Measurements from ENCODE around the gene MXRA7. TPM values are rescaled to one million over a fixed set of nuclear protein-coding genes. Genes with fewer than 3 reads are reported as not detected.
"Not testable (repeated sequence)": the region's sequence is repeated elsewhere in the genome, so short reads cannot be mapped to it uniquely, and the experiment has no call there.

MXRA7 gene
- total and polyA plus RNA-seq, 4 donors, result 4.8 to 22.1 (median 11.3) TPM

- Histone ChIP-seq H3K36me3 (ENCODE audit: control insufficient read depth in 4 of 4, insufficient read depth in 3 of 4, low read depth in 1 of 4, low read length in 3 of 4) (peaks cover 17 to 27% (median 26%) of the 10 kb centered on the region in 4 donors), H3K27me3 (ENCODE audit: control insufficient read depth in 4 of 4, insufficient read depth in 4 of 4, low read length in 3 of 4) (no peaks in the 10 kb centered on the region), H3K27ac (ENCODE audit: low read depth in 1 of 2, low read length in 2 of 2) (peak overlapping the region; percentile 100), H3K4me1 (ENCODE audit: control insufficient read depth in 4 of 4, insufficient read depth in 4 of 4, low read length in 3 of 4) (peaks cover 12 to 25% (median 21%) of the 10 kb centered on the region in 4 donors), H3K4me3 (ENCODE audit: low read depth in 1 of 3, low read length in 3 of 3) (peak overlapping the region; percentile 77 to 94 (median 86)), H3K9ac (ENCODE audit: low read depth in 1 of 2, low read length in 2 of 2) (peak overlapping the region; percentile 86 to 90), H3K9me3 (ENCODE audit: control insufficient read depth in 4 of 4, low read length in 3 of 4) (no peaks in the 10 kb centered on the region)
- 3% methylated on average over 38 of the region's 38 CpGs for WGBS
- peak; percentile 78 for DNase-seq (ENCODE audit: low spot score)
- peak in 1 of 2 donors; percentile 16 for TF ChIP-seq RXRA (IDR thresholded peaks at IDR 0.05)
- no peak for TF ChIP-seq FOXA1 (IDR thresholded peaks at IDR 0.05)
- TF ChIP-seq MAX (IDR thresholded peaks at IDR 0.05), result peak; percentile 34
- peak in 1 of 2 donors; percentile 6 for TF ChIP-seq HNF4A (conservative IDR thresholded peaks at IDR 0.05)
Observed at GRCh38 chr17:76725580-76726230, 14.9 kb upstream of the MXRA7 start.

GRCh38 chr17:76723812-76724211 lies 13.0 kb upstream of the MXRA7 start:
- no peaks in the 10 kb centered on the region for H3K9me3 ChIP-seq (ENCODE audit: control insufficient read depth in 4 of 4, low read length in 3 of 4)
- no peak for TF ChIP-seq RXRA (IDR thresholded peaks at IDR 0.05)
- no peak for TF ChIP-seq NR2F2 (IDR thresholded peaks at IDR 0.05)
- TF ChIP-seq TAF1 (conservative IDR thresholded peaks at IDR 0.05), result no peak
- no peak for TF ChIP-seq CTCF (IDR thresholded peaks at IDR 0.05; ENCODE audit: low read depth, low read length, missing input control)
- no peak for TF ChIP-seq FOXA2 (IDR thresholded peaks at IDR 0.05)
- no peak for TF ChIP-seq MAX (IDR thresholded peaks at IDR 0.05)
- TF ChIP-seq FOXA1 (IDR thresholded peaks at IDR 0.05), result no peak
- TF ChIP-seq SP1 (IDR thresholded peaks at IDR 0.05), result no peak
- TF ChIP-seq HNF4G (IDR thresholded peaks at IDR 0.05), result no peak
- no peak for TF ChIP-seq EGR1 (IDR thresholded peaks at IDR 0.05; ENCODE audit: low read depth in 2 of 2)
- no peak for TF ChIP-seq ATF3 (IDR thresholded peaks at IDR 0.05)
- no peak for TF ChIP-seq HNF4A (conservative IDR thresholded peaks at IDR 0.05)
- no peak for TF ChIP-seq ZBTB33 (IDR thresholded peaks at IDR 0.05)
- no peak for TF ChIP-seq GABPA (IDR thresholded peaks at IDR 0.05 in 1 of 2, conservative IDR thresholded peaks at IDR 0.05 in 1 of 2)
- no peak for TF ChIP-seq RAD21 (IDR thresholded peaks at IDR 0.05)
- TF ChIP-seq JUND (IDR thresholded peaks at IDR 0.05), result no peak
- TF ChIP-seq YY1 (IDR thresholded peaks at IDR 0.05), result no peak
- TF ChIP-seq REST (IDR thresholded peaks at IDR 0.05), result no peak
- H3K9ac ChIP-seq (ENCODE audit: low read depth in 1 of 2, low read length in 2 of 2), result no peak overlapping the region
- H3K4me1 ChIP-seq (ENCODE audit: control insufficient read depth in 4 of 4, insufficient read depth in 4 of 4, low read length in 3 of 4), result peaks cover 8 to 22% (median 19%) of the 10 kb centered on the region in 4 donors
- H3K4me3 ChIP-seq (ENCODE audit: low read depth in 1 of 3, low read length in 3 of 3), result no peak overlapping the region
- H3K27ac ChIP-seq (ENCODE audit: low read depth in 1 of 2, low read length in 2 of 2), result no peak overlapping the region
- DNase-seq (ENCODE audit: low spot score), result no peak
- H3K27me3 ChIP-seq (ENCODE audit: control insufficient read depth in 4 of 4, insufficient read depth in 4 of 4, low read length in 3 of 4), result no peaks in the 10 kb centered on the region
- 97% methylated on average over 9 of the region's 9 CpGs for WGBS
- H3K36me3 ChIP-seq (ENCODE audit: control insufficient read depth in 4 of 4, insufficient read depth in 3 of 4, low read depth in 1 of 4, low read length in 3 of 4), result peaks cover 18 to 44% (median 41%) of the 10 kb centered on the region in 4 donors

GRCh38 chr17:76722977-76723376 lies 12.2 kb upstream of the MXRA7 start:
- not testable (repeated sequence) for H3K27me3 ChIP-seq (ENCODE audit: control insufficient read depth in 4 of 4, insufficient read depth in 4 of 4, low read length in 3 of 4); H3K27ac ChIP-seq (ENCODE audit: low read depth in 1 of 2, low read length in 2 of 2); H3K4me3 ChIP-seq (ENCODE audit: low read depth in 1 of 3, low read length in 3 of 3); H3K9me3 ChIP-seq (ENCODE audit: control insufficient read depth in 4 of 4, low read length in 3 of 4); DNase-seq (ENCODE audit: low spot score); H3K9ac ChIP-seq (ENCODE audit: low read depth in 1 of 2, low read length in 2 of 2)
- H3K36me3 ChIP-seq (ENCODE audit: control insufficient read depth in 4 of 4, insufficient read depth in 3 of 4, low read depth in 1 of 4, low read length in 3 of 4), result peaks cover 19 to 52% (median 49%) of the 10 kb centered on the region in 4 donors
- peaks cover 6 to 19% (median 17%) of the 10 kb centered on the region in 4 donors for H3K4me1 ChIP-seq (ENCODE audit: control insufficient read depth in 4 of 4, insufficient read depth in 4 of 4, low read length in 3 of 4)
- 97% methylated on average over 8 of the region's 8 CpGs for WGBS

All from liver (tissue), 9 donors.